ENCODE measurements around the gene TMEM186.
"Not testable (repeated sequence)": the region's sequence is repeated elsewhere in the genome, so short reads cannot be mapped to it uniquely, and the experiment has no call there.

TMEM186 gene, protein sequence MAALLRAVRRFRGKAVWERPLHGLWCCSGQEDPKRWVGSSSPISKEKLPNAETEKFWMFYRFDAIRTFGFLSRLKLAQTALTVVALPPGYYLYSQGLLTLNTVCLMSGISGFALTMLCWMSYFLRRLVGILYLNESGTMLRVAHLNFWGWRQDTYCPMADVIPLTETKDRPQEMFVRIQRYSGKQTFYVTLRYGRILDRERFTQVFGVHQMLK

GRCh38 chr16:8797364-8798173 lies at the start of gene TMEM186, which contains the start of gene PMM2:
TSS of gene TMEM186 (minus strand) at chr16:8797639. CDS start at chr16:8797614, 25 bp downstream.
TSS of gene PMM2 (plus strand) at chr16:8797839. CDS start at chr16:8797883, 44 bp downstream.
- H3K9me3 Mint-ChIP-seq = no peaks in the 10 kb centered on the region
- H3K36me3 Mint-ChIP-seq (ENCODE audit: low read depth) = peaks cover 9% of the 10 kb centered on the region
- H3K4me1 Mint-ChIP-seq = peaks cover 24% of the 10 kb centered on the region
- TF ChIP-seq CTCF (IDR thresholded peaks at IDR 0.05; ENCODE audit: unreplicated experiment in 3 of 3) = no peak
- H3K27me3 Mint-ChIP-seq (ENCODE audit: low read depth) = no peaks in the 10 kb centered on the region
- peak within 1 kb of the TSS; percentile 67 to 83 (median 79) for H3K27ac Mint-ChIP-seq
- peak within 1 kb of the TSS; percentile 90 to 97 (median 95) for H3K4me3 Mint-ChIP-seq

DNA sequence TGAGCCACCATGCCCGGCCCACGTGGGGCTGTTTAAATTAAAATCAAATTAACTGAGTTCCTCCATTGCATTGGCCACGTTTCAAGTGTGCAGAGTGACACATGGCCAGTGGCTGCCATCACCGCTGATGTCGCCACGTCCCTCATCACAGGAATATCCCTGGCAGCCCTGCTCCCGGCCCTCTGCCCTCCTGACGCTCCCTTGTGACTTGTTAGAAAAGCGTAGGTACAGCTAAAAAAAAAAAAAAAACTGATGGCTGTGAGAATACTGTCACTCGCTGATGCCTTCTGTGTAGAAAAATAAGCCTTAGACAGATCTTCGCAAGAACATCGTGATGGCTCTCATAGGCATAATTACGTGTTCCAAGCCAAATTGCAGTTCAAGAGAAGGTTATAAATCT lies 49.7 kb upstream of the TMEM186 start:
- H3K27ac Mint-ChIP-seq = no peak overlapping the region
- peaks cover 46% of the 10 kb centered on the region for H3K36me3 Mint-ChIP-seq (ENCODE audit: low read depth)
- no peak overlapping the region for H3K4me3 Mint-ChIP-seq
- H3K27me3 Mint-ChIP-seq (ENCODE audit: low read depth) = no peaks in the 10 kb centered on the region
- no peak for TF ChIP-seq CTCF (IDR thresholded peaks at IDR 0.05; ENCODE audit: unreplicated experiment in 3 of 3)
- no peaks in the 10 kb centered on the region for H3K9me3 Mint-ChIP-seq
- H3K4me1 Mint-ChIP-seq = peaks cover 9% of the 10 kb centered on the region

GRCh38 chr16:8846401-8846932 lies 49.0 kb upstream of the TMEM186 start:
- Mint-ChIP-seq H3K27me3 (ENCODE audit: low read depth) (no peaks in the 10 kb centered on the region), H3K4me1 (peaks cover 12% of the 10 kb centered on the region)
- TF ChIP-seq CTCF (IDR thresholded peaks at IDR 0.05; ENCODE audit: unreplicated experiment in 3 of 3) = no peak

DNA sequence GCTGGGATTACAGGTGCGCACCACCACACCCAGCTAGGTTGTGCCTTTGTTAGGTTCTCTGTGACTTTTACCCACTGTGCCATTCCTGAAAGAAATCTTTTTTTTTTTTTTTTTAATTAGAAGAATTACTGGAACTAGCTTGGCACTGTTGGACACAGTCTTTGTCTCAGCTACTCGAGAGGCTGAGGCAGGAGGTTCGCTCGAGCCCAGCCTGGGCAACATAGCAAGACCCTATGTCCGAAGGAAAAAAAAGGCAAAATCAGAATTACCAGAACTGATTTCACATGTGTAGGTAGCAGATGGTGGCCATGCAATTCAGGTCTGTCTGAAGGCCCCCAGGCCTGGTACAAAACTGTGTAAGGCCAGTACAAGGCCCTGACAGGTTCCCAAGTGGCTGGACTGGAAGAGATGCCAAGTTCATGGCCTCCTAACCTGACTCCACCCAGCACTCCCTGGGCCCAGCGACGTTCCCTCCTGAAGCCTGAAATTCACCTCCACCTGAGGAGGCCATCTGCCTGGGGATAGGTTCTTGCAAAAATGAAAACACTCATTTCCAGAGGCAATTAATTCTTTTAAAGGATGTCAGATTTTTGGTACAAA lies 48.4 kb upstream of the TMEM186 start:
- no peak overlapping the region for H3K27ac Mint-ChIP-seq
- no peak overlapping the region for H3K4me3 Mint-ChIP-seq
- no peaks in the 10 kb centered on the region for H3K9me3 Mint-ChIP-seq
- no peak for TF ChIP-seq CTCF (IDR thresholded peaks at IDR 0.05; ENCODE audit: unreplicated experiment in 3 of 3)
- peaks cover 12% of the 10 kb centered on the region for H3K4me1 Mint-ChIP-seq
- H3K27me3 Mint-ChIP-seq (ENCODE audit: low read depth) = no peaks in the 10 kb centered on the region
- peaks cover 41% of the 10 kb centered on the region for H3K36me3 Mint-ChIP-seq (ENCODE audit: low read depth)

More at GRCh38 chr16:8846401-8846932, 49.0 kb upstream of the TMEM186 start:
- H3K27ac Mint-ChIP-seq = no peak overlapping the region
- no peaks in the 10 kb centered on the region for H3K9me3 Mint-ChIP-seq
- peaks cover 45% of the 10 kb centered on the region for H3K36me3 Mint-ChIP-seq (ENCODE audit: low read depth)
- H3K4me3 Mint-ChIP-seq = no peak overlapping the region

- H3K9me3 Mint-ChIP-seq = not testable (repeated sequence)
- peaks cover 32% of the 10 kb centered on the region for H3K36me3 Mint-ChIP-seq (ENCODE audit: low read depth)
These were observed 45.9 kb upstream of the TMEM186 start for GRCh38 chr16:8843296-8843695.

DNA sequence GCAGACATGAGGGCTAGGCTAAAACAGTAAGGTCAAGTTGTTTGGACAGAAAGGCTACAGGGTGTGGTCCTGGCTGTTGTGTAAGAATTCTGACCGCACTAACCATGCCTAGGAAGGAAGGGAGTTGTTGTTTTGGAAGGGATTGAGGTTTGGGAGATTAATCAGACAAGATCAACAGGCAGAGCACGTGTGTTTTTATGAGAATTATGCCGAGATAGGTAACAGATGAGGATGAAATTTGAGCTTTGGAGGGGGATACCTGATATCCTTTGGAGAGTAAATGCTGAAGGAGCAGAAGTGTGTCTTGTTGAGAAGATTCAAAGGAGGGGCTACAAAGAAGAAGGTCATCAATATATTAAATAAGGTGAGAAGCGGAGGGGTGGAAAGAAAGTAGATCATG lies 44.6 kb upstream of the TMEM186 start:
- H3K9me3 Mint-ChIP-seq; H3K27me3 Mint-ChIP-seq (ENCODE audit: low read depth); H3K4me3 Mint-ChIP-seq: not testable (repeated sequence)
- H3K4me1 Mint-ChIP-seq = peaks cover 12% of the 10 kb centered on the region
- H3K36me3 Mint-ChIP-seq (ENCODE audit: low read depth) = peaks cover 32% of the 10 kb centered on the region
- peak overlapping the region in 1 of 3 experiments; percentile 20 for H3K27ac Mint-ChIP-seq

More at GRCh38 chr16:8843296-8843695, 45.9 kb upstream of the TMEM186 start:
- H3K4me3 Mint-ChIP-seq; H3K27ac Mint-ChIP-seq; H3K27me3 Mint-ChIP-seq (ENCODE audit: low read depth): not testable (repeated sequence)
- H3K4me1 Mint-ChIP-seq = peaks cover 12% of the 10 kb centered on the region

- H3K27ac Mint-ChIP-seq; H3K9me3 Mint-ChIP-seq; H3K4me3 Mint-ChIP-seq; H3K27me3 Mint-ChIP-seq (ENCODE audit: low read depth); H3K36me3 Mint-ChIP-seq (ENCODE audit: low read depth): not testable (repeated sequence)
- peaks cover 13% of the 10 kb centered on the region for H3K4me1 Mint-ChIP-seq
These were observed 40.2 kb upstream of the TMEM186 start for GRCh38 chr16:8837594-8837993.

DNA sequence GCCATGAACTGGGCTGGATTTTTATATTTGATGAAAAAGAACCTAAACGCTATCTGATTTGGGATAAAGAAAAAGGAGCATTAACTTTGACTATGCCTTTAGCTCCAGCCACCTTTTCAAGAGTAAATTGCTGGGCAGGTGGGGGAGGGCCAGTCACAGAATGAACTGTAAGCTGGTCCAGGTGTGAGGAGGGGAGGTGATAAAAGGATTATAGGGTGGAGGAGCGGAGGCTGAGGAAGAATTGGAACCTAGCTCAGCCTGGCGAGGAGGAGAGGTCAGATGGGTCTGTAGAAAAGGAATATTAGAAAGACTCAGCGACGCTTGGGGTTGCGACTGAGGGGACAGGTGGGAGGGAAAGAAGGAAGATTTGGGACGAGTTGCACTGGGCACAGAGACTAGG lies 39.4 kb upstream of the TMEM186 start:
- H3K27ac Mint-ChIP-seq; H3K4me1 Mint-ChIP-seq; H3K9me3 Mint-ChIP-seq; H3K36me3 Mint-ChIP-seq (ENCODE audit: low read depth); H3K27me3 Mint-ChIP-seq (ENCODE audit: low read depth); H3K4me3 Mint-ChIP-seq: not testable (repeated sequence)
